ENCODE measurements around the gene RERE. TPM values are rescaled to one million over a fixed set of nuclear protein-coding genes. Genes with fewer than 3 reads are reported as not detected.
A peak's percentile ranks its signal among the peaks of the same experiment; 100 is the strongest.

RERE gene
- total and polyA plus RNA-seq, 7 donors: 19.2 to 148 (median 90.6) TPM

- intact Hi-C loops (cut with DNase I): no loop called here
- WGBS, 2 donors: 88% methylated on average over 14 of the region's 14 CpGs
Measured at GRCh38 chr1:8379513-8380186, 437.8 kb downstream of the RERE start.

GRCh38 chr1:8378981-8379470 is 438.4 kb downstream of the RERE start:
- no peak for DNase-seq
- Histone ChIP-seq H3K4me1 (peaks cover 0 to 97% (median 96%) of the 10 kb centered on the region in 4 donors), H3K27ac (peak overlapping the region; percentile 88 to 97 (median 93)), H3K4me3 (no peak overlapping the region), H3K36me3 (no peaks in the 10 kb centered on the region), H3K9me3 (no peaks in the 10 kb centered on the region), H3K27me3 (no peaks in the 10 kb centered on the region)
- 80 to 81% methylated on average over 10 of the region's 10 CpGs for WGBS, 2 donors
- intact Hi-C loops (cut with DNase I): no loop called here
- TF ChIP-seq EP300 (IDR thresholded peaks at IDR 0.05) (no peak), POLR2A (IDR thresholded peaks at IDR 0.05) (no peak), POLR2AphosphoS5 (IDR thresholded peaks at IDR 0.05) (no peak), CTCF (IDR thresholded peaks at IDR 0.05) (no peak)

More at GRCh38 chr1:8379513-8380186, 437.8 kb downstream of the RERE start:
- Histone ChIP-seq H3K27me3 (no peaks in the 10 kb centered on the region), H3K9me3 (no peaks in the 10 kb centered on the region), H3K4me3 (no peak overlapping the region), H3K36me3 (no peaks in the 10 kb centered on the region), H3K27ac (peak overlapping the region; percentile 88 to 97 (median 93)), H3K4me1 (peaks cover 0 to 97% (median 96%) of the 10 kb centered on the region in 4 donors)
- no peak for TF ChIP-seq POLR2AphosphoS5 (IDR thresholded peaks at IDR 0.05)
- TF ChIP-seq POLR2A (IDR thresholded peaks at IDR 0.05): no peak
- TF ChIP-seq CTCF (IDR thresholded peaks at IDR 0.05): no peak
- TF ChIP-seq EP300 (IDR thresholded peaks at IDR 0.05): no peak
- no peak for DNase-seq

- intact Hi-C loops (cut with DNase I): no loop called here
- WGBS, 2 donors: 44 to 59% methylated on average over 4 of the region's 4 CpGs
- H3K4me1 ChIP-seq: peaks cover 0 to 97% (median 96%) of the 10 kb centered on the region in 4 donors
- no peaks in the 10 kb centered on the region for H3K36me3 ChIP-seq
- peak; percentile 77 for DNase-seq
- peak in 3 of 4 donors; percentile 51 to 75 (median 61) for TF ChIP-seq POLR2AphosphoS5 (IDR thresholded peaks at IDR 0.05)
- peak in 1 of 4 donors; percentile 20 for TF ChIP-seq EP300 (IDR thresholded peaks at IDR 0.05)
- no peak for TF ChIP-seq CTCF (IDR thresholded peaks at IDR 0.05)
- no peak for TF ChIP-seq POLR2A (IDR thresholded peaks at IDR 0.05)
- no peaks in the 10 kb centered on the region for H3K9me3 ChIP-seq
- no peak overlapping the region for H3K4me3 ChIP-seq
- no peaks in the 10 kb centered on the region for H3K27me3 ChIP-seq
- peak overlapping the region; percentile 88 to 97 (median 93) for H3K27ac ChIP-seq
Measured at GRCh38 chr1:8378178-8378577, 439.3 kb downstream of the RERE start.

GRCh38 chr1:8377271-8377981 is 440.0 kb downstream of the RERE start:
- TF ChIP-seq CTCF (IDR thresholded peaks at IDR 0.05): no peak
- TF ChIP-seq POLR2A (IDR thresholded peaks at IDR 0.05): no peak
- peak in 2 of 4 donors; percentile 49 to 50 for TF ChIP-seq POLR2AphosphoS5 (IDR thresholded peaks at IDR 0.05)
- TF ChIP-seq EP300 (IDR thresholded peaks at IDR 0.05): no peak
- Histone ChIP-seq H3K9me3 (no peaks in the 10 kb centered on the region), H3K27ac (peak overlapping the region; percentile 88 to 97 (median 93)), H3K27me3 (no peaks in the 10 kb centered on the region), H3K4me1 (peaks cover 0 to 97% (median 96%) of the 10 kb centered on the region in 4 donors), H3K4me3 (no peak overlapping the region), H3K36me3 (peaks cover 0 to 3% (median 0%) of the 10 kb centered on the region in 4 donors)
- WGBS, 2 donors: 85 to 87% methylated on average over 17 of the region's 17 CpGs
- intact Hi-C loops (cut with DNase I): no loop called here
- no peak for DNase-seq
